Measurements from ENCODE around the gene RFT1.

Gene RFT1

GRCh38 chr3:53168175-53168923 is 38.1 kb upstream of the RFT1 start:
- no peak for DNase-seq (ENCODE audit: low read depth)
- TF ChIP-seq, protein P1, sequence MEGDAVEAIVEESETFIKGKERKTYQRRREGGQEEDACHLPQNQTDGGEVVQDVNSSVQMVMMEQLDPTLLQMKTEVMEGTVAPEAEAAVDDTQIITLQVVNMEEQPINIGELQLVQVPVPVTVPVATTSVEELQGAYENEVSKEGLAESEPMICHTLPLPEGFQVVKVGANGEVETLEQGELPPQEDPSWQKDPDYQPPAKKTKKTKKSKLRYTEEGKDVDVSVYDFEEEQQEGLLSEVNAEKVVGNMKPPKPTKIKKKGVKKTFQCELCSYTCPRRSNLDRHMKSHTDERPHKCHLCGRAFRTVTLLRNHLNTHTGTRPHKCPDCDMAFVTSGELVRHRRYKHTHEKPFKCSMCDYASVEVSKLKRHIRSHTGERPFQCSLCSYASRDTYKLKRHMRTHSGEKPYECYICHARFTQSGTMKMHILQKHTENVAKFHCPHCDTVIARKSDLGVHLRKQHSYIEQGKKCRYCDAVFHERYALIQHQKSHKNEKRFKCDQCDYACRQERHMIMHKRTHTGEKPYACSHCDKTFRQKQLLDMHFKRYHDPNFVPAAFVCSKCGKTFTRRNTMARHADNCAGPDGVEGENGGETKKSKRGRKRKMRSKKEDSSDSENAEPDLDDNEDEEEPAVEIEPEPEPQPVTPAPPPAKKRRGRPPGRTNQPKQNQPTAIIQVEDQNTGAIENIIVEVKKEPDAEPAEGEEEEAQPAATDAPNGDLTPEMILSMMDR (conservative IDR thresholded peaks at IDR 0.05; ENCODE audit: low read length): no peak
- H3K4me3 ChIP-seq (ENCODE audit: low read length): no peak overlapping the region

GRCh38 chr3:53167418-53168174 is 37.4 kb upstream of the RFT1 start:
- H3K4me3 ChIP-seq (ENCODE audit: low read length): no peak overlapping the region
- TF ChIP-seq, protein P1 (conservative IDR thresholded peaks at IDR 0.05; ENCODE audit: low read length): no peak
- no peak for DNase-seq (ENCODE audit: low read depth)

DNA sequence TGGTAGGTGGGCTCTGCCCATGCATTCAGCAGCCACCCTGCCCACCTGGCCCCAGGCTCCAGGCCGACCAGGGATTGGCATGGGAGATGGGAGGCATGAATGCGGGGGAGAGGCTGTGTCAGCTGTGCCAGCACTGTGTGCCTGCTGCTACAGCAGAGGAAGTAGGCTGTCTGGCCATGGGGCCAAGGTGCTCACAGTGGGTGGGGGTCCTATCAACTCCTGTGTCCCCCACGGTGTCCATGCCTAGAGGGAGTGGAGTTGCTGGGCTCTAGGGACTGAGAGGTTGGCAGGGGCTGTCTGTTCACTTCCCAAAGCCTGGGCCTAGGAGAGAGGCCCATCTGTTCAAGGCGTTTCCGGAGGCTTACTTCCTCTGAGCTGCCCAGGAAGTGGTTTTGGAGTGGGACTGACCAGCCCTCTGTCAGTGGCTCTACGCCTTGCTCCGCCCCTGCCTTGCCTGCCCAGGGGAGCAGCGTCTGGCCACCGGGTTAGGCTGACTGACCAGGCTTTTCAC is 36.6 kb upstream of the RFT1 start:
- DNase-seq (ENCODE audit: low read depth): peak; percentile 65
- TF ChIP-seq, protein P1 (conservative IDR thresholded peaks at IDR 0.05; ENCODE audit: low read length): no peak
- no peak overlapping the region for H3K4me3 ChIP-seq (ENCODE audit: low read length)

GRCh38 chr3:53166206-53166605 is 36.0 kb upstream of the RFT1 start:
- no peak overlapping the region for H3K4me3 ChIP-seq (ENCODE audit: low read length)
- no peak for DNase-seq (ENCODE audit: low read depth)
- TF ChIP-seq, protein P1 (conservative IDR thresholded peaks at IDR 0.05; ENCODE audit: low read length): no peak

DNA sequence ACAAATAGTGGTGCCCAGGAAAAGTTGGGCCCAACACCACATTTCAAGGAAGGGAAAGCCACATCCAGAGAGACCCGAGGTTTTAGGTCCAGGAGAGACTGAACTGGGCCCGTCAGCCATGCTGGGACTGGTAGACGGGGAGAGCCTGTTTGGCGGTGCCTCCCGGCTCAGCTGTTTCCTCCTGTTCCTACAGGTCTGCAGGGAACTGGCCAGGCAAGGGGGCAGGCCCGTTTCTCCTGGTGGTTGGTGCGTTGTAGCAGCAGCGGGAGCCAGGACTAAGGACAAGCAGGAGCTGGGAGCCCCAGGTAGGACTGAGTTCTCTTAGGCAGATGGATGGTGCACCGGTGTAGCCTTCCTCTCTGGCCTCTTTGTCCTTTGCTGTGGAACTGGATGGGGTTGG is 34.7 kb upstream of the RFT1 start:
- DNase-seq (ENCODE audit: low read depth): no peak
- no peak overlapping the region for H3K4me3 ChIP-seq (ENCODE audit: low read length)
- TF ChIP-seq, protein P1 (conservative IDR thresholded peaks at IDR 0.05; ENCODE audit: low read length): no peak

DNA sequence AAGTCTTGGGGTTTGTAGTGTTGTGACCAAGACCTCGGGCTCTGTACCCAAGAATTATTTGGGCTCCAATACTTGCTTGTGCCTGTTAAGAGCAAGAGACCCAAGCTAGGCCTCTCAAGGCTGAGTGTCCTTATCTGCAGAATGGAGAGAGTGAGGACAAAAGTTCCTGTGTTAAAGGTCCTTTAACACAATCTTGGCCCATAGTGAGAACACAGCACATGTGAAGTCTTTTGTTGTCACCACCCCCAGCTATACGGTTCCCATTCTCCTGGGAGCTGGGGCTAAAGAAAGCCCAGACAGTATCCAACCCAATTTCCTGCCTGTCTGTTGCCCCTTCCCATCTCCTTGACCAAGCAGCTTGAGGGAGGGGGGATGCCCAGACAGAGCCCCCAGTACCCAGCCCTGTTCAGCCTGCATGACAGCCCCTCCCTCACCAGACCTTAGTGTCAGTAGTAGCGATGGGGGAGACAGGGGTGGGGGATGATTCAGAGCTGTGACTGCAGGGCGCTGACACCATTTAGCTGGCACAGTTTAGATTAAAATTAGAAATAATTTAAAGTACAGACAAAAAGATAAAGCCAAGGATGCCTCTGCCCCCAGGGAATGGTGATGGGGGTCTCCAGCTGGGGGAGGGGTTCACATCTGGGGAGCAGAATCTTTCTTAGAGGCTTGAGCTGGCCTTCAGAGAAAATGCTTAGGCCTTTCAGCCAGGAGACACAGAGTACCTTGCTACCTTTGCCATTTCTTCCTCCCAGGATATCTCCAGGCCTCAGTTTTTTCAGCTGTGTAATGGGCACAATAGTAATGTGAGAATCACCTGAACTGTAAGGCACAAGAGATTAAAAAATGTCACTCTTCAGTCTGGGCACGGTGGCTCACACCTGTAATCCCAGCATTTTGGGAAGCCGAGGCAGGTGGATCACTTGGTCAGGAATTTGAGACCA is 33.5 kb upstream of the RFT1 start:
- DNase-seq (ENCODE audit: low read depth): no peak
- no peak overlapping the region for H3K4me3 ChIP-seq (ENCODE audit: low read length)
- TF ChIP-seq, protein P1 (conservative IDR thresholded peaks at IDR 0.05; ENCODE audit: low read length): no peak
